ENCODE data around the gene LYSET.

The LYSET gene

GRCh38 chr14:93148979-93149378 is 36.1 kb upstream of the LYSET start:
- Histone ChIP-seq H3K27me3 (ENCODE audit: insufficient read depth, low read length) (no peaks in the 10 kb centered on the region), H3F3A (ENCODE audit: insufficient read depth, low read length) (no peaks in the 10 kb centered on the region), H3K36me3 (ENCODE audit: insufficient read depth, low read length) (no peaks in the 10 kb centered on the region), H3K79me2 (ENCODE audit: insufficient read depth, low read length) (no peaks in the 10 kb centered on the region), H3K4me1 (ENCODE audit: insufficient read depth, low read length, severe bottlenecking) (peaks cover 8% of the 10 kb centered on the region), H2AFZ (ENCODE audit: low read length) (no peak overlapping the region), H3K9ac (ENCODE audit: low read length) (no peak overlapping the region), H4K20me1 (ENCODE audit: insufficient read depth, low read length) (no peaks in the 10 kb centered on the region), H3K27ac (ENCODE audit: low read depth, low read length, poor library complexity, severe bottlenecking) (no peak overlapping the region), H3K9me2 (ENCODE audit: low read depth, low read length) (no peaks in the 10 kb centered on the region), H3K4me3 (ENCODE audit: low read depth, low read length, poor library complexity, severe bottlenecking) (no peak overlapping the region), H3K9me3 (ENCODE audit: low read length) (no peaks in the 10 kb centered on the region), H3K4me2 (ENCODE audit: low read length) (no peak overlapping the region)
- TF ChIP-seq EZH2 (IDR thresholded peaks at IDR 0.05; ENCODE audit: borderline replicate concordance, low read length) = no peak
- no peak for TF ChIP-seq CTCF (IDR thresholded peaks at IDR 0.05; ENCODE audit: low read length)

GRCh38 chr14:93150227-93151208 is 34.6 kb upstream of the LYSET start:
- Histone ChIP-seq H3K9me2 (ENCODE audit: low read depth, low read length) (no peaks in the 10 kb centered on the region), H3K27me3 (ENCODE audit: insufficient read depth, low read length) (no peaks in the 10 kb centered on the region), H3F3A (ENCODE audit: insufficient read depth, low read length) (no peaks in the 10 kb centered on the region), H3K4me3 (ENCODE audit: low read depth, low read length, poor library complexity, severe bottlenecking) (no peak overlapping the region), H3K4me1 (ENCODE audit: insufficient read depth, low read length, severe bottlenecking) (peaks cover 8% of the 10 kb centered on the region), H4K20me1 (ENCODE audit: insufficient read depth, low read length) (no peaks in the 10 kb centered on the region), H3K79me2 (ENCODE audit: insufficient read depth, low read length) (no peaks in the 10 kb centered on the region), H3K4me2 (ENCODE audit: low read length) (no peak overlapping the region; the same call in 1 of the 2 replicates), H3K27ac (ENCODE audit: low read depth, low read length, poor library complexity, severe bottlenecking) (no peak overlapping the region), H3K9ac (ENCODE audit: low read length) (no peak overlapping the region), H3K9me3 (ENCODE audit: low read length) (no peaks in the 10 kb centered on the region), H3K36me3 (ENCODE audit: insufficient read depth, low read length) (no peaks in the 10 kb centered on the region), H2AFZ (ENCODE audit: low read length) (no peak overlapping the region)
- TF ChIP-seq EZH2 (IDR thresholded peaks at IDR 0.05; ENCODE audit: borderline replicate concordance, low read length) (no peak), CTCF (IDR thresholded peaks at IDR 0.05; ENCODE audit: low read length) (no peak)

GRCh38 chr14:93153121-93153520 is 32.0 kb upstream of the LYSET start:
- H3K27me3 ChIP-seq (ENCODE audit: insufficient read depth, low read length) = no peaks in the 10 kb centered on the region
- H3K9ac ChIP-seq (ENCODE audit: low read length) = no peak overlapping the region
- no peaks in the 10 kb centered on the region for H3K79me2 ChIP-seq (ENCODE audit: insufficient read depth, low read length)
- H2AFZ ChIP-seq (ENCODE audit: low read length) = no peak overlapping the region
- H3K9me2 ChIP-seq (ENCODE audit: low read depth, low read length) = no peaks in the 10 kb centered on the region
- TF ChIP-seq CTCF (IDR thresholded peaks at IDR 0.05; ENCODE audit: low read length) (no peak), EZH2 (IDR thresholded peaks at IDR 0.05; ENCODE audit: borderline replicate concordance, low read length) (no peak)
- H3K27ac ChIP-seq (ENCODE audit: low read depth, low read length, poor library complexity, severe bottlenecking) = no peak overlapping the region
- H3K9me3 ChIP-seq (ENCODE audit: low read length) = no peaks in the 10 kb centered on the region
- peaks cover 8% of the 10 kb centered on the region for H3K4me1 ChIP-seq (ENCODE audit: insufficient read depth, low read length, severe bottlenecking)
- no peaks in the 10 kb centered on the region for H4K20me1 ChIP-seq (ENCODE audit: insufficient read depth, low read length)
- H3K4me2 ChIP-seq (ENCODE audit: low read length) = no peak overlapping the region
- H3F3A ChIP-seq (ENCODE audit: insufficient read depth, low read length) = no peaks in the 10 kb centered on the region
- no peak overlapping the region for H3K4me3 ChIP-seq (ENCODE audit: low read depth, low read length, poor library complexity, severe bottlenecking)
- H3K36me3 ChIP-seq (ENCODE audit: insufficient read depth, low read length) = no peaks in the 10 kb centered on the region
